IMR-90 (cell line): ENCODE measurements around the gene PLEKHH1. TPM values are rescaled to one million over a fixed set of nuclear protein-coding genes. Genes with fewer than 3 reads are reported as not detected.

Experiments used
- ATAC-seq: fragments of 200-7000 bp; cut with Tn5 transposase; 2 replicates; pipeline ENCODE4 v1.9.1; 2020; ENCODE audit warnings: low read depth, mild to moderate bottlenecking, moderate library complexity
- BruUV-seq: library from RNA; stranded (reverse); fragments of 400-500 nt; replicated peaks from 2 replicates; lab custom pipeline; 2021; lab: Mats Ljungman, UMichigan
- CTCF ChIA-PET: fragments of 300-600 bp; formaldehyde crosslinking; extraction: SDS; loops from one replicate; lab custom pipeline; 2021; ENCODE audit warnings: antibody characterized with exemption; lab: Yijun Ruan, JAX
- POLR2A ChIA-PET: fragments of 300-600 bp; sonication (Branson Sonifier 250); formaldehyde crosslinking; loops from one replicate; lab custom pipeline; 2022; ENCODE audit warnings: antibody characterized with exemption; ENCODE audit not compliant: unreplicated experiment; lab: Charles Lee
- DNase-seq: peaks from one replicate; pipeline ENCODE4 v3.0.0; 2013
- H2AFZ ChIP-seq: replicated peaks from 2 replicates; pipeline ENCODE3; 2013; ENCODE audit warnings: low read length, mild to moderate bottlenecking; ENCODE audit not compliant: poor library complexity
- H2AK5ac ChIP-seq: 2 replicates; pipeline ENCODE4 v1.6.1; 2013; ENCODE audit warnings: low read depth, low read length, inconsistent platforms
- H2AK9ac ChIP-seq: replicated peaks from 2 replicates; pipeline ENCODE3; 2013; ENCODE audit warnings: mild to moderate bottlenecking, low read depth, low read length, moderate library complexity; ENCODE audit not compliant: poor library complexity
- H2BK120ac ChIP-seq: 2 replicates; pipeline ENCODE4 v1.6.1; 2013; ENCODE audit warnings: low read depth, low read length, inconsistent platforms
- H2BK15ac ChIP-seq: 3 replicates; pipeline ENCODE4 v1.6.1; 2013; ENCODE audit warnings: low read depth, low read length, inconsistent platforms
- H2BK20ac ChIP-seq: 2 replicates; pipeline ENCODE4 v1.6.1; 2013; ENCODE audit warnings: low read depth, mild to moderate bottlenecking, inconsistent platforms, low read length, moderate library complexity
- H2BK5ac ChIP-seq: 2 replicates; pipeline ENCODE4 v1.6.1; 2013; ENCODE audit warnings: mild to moderate bottlenecking, low read depth, low read length, inconsistent platforms; ENCODE audit not compliant: poor library complexity, severe bottlenecking
- H3K14ac ChIP-seq: replicated peaks from 2 replicates; pipeline ENCODE4 v1.6.1; 2013; ENCODE audit warnings: low read depth, low read length, inconsistent platforms
- H3K18ac ChIP-seq: 2 replicates; pipeline ENCODE4 v1.6.1; 2013; ENCODE audit warnings: low read depth, low read length, control low read depth
- H3K23ac ChIP-seq: 2 replicates; pipeline ENCODE4 v1.6.1; 2013; ENCODE audit warnings: low read depth, low read length, inconsistent platforms
- H3K27ac ChIP-seq: 2 replicates; pipeline ENCODE4 v1.5.1; 2013; ENCODE audit warnings: mild to moderate bottlenecking, control low read depth, low read length; ENCODE audit not compliant: insufficient read depth
- H3K27me3 ChIP-seq: 2 replicates; pipeline ENCODE4 v1.6.1; 2013; ENCODE audit warnings: low read length; ENCODE audit not compliant: control insufficient read depth, insufficient read depth
- H3K36me3 ChIP-seq: 2 replicates; pipeline ENCODE4 v1.6.1; 2013; ENCODE audit warnings: low read length, mixed read lengths; ENCODE audit not compliant: control insufficient read depth, insufficient read depth
- H3K4ac ChIP-seq: 2 replicates; pipeline ENCODE4 v1.6.1; 2013; ENCODE audit warnings: low read depth, low read length, inconsistent platforms
- H3K4me1 ChIP-seq: 2 replicates; pipeline ENCODE4 v1.6.1; 2013; ENCODE audit warnings: low read length, mixed read lengths; ENCODE audit not compliant: control insufficient read depth, insufficient read depth
- H3K4me2 ChIP-seq: 2 replicates; pipeline ENCODE4 v1.6.1; 2013; ENCODE audit warnings: low read depth, mild to moderate bottlenecking, control low read depth, low read length, moderate library complexity
- H3K4me3 ChIP-seq: 2 replicates; pipeline ENCODE4 v1.5.1; 2013; ENCODE audit warnings: low read depth, mild to moderate bottlenecking, control low read depth, low read length, moderate library complexity; ENCODE audit not compliant: insufficient read depth
- H3K56ac ChIP-seq: 2 replicates; pipeline ENCODE4 v1.6.1; 2013; ENCODE audit warnings: low read length, inconsistent platforms; ENCODE audit not compliant: insufficient read depth; ENCODE audit errors: extremely low read depth
- H3K79me1 ChIP-seq, 2 experiments: 2 replicates each; pipeline ENCODE4 v1.6.1; 2013; ENCODE audit warnings: low read length in 2 of 2, inconsistent platforms in 1 of 2, low read depth in 1 of 2
- H3K9ac ChIP-seq: 2 replicates; pipeline ENCODE4 v1.6.1; 2013; ENCODE audit warnings: low read depth, low read length, control low read depth
- H3K9me1 ChIP-seq: 2 replicates; pipeline ENCODE4 v1.6.1; 2013; ENCODE audit warnings: low read length, inconsistent platforms; ENCODE audit not compliant: insufficient read depth
- H3K9me3 ChIP-seq: 2 replicates; pipeline ENCODE4 v1.6.1; 2013; ENCODE audit warnings: low read length; ENCODE audit not compliant: control insufficient read depth, insufficient read depth
- H4K20me1 ChIP-seq: 2 replicates; pipeline ENCODE4 v1.6.1; 2013; ENCODE audit warnings: low read length, inconsistent platforms; ENCODE audit not compliant: insufficient read depth
- H4K5ac ChIP-seq: 2 replicates; pipeline ENCODE4 v1.6.1; 2013; ENCODE audit warnings: mild to moderate bottlenecking, low read depth, low read length, control low read depth
- H4K8ac ChIP-seq, 2 experiments: 2 replicates each; pipeline ENCODE4 v1.6.1; 2013; ENCODE audit warnings: low read depth in 2 of 2, low read length in 2 of 2, control low read depth in 1 of 2, inconsistent platforms in 1 of 2
- H4K91ac ChIP-seq: 2 replicates; pipeline ENCODE4 v1.6.1; 2013; ENCODE audit warnings: low read depth, low read length, inconsistent platforms; ENCODE audit not compliant: insufficient read depth
- BHLHE40 ChIP-seq: fragments of 150-350 bp; IDR thresholded peaks from 2 replicates; pipeline ENCODE4 v1.6.1; 2016; ENCODE audit warnings: mild to moderate bottlenecking, low read depth, low read length
- CEBPB ChIP-seq: IDR thresholded peaks from 2 replicates; pipeline ENCODE4 v1.6.1; 2012; ENCODE audit warnings: low read depth, low read length, improper control_type of control experiment
- CHD1 ChIP-seq: IDR thresholded peaks from 2 replicates; pipeline ENCODE4 v1.6.1; 2012; ENCODE audit warnings: low read depth, low read length, improper control_type of control experiment
- CTCF ChIP-seq: conservative IDR thresholded peaks from 2 replicates; pipeline ENCODE4 v1.5.1; 2012; ENCODE audit warnings: mild to moderate bottlenecking, low read depth, low read length, improper control_type of control experiment
- MXI1 ChIP-seq: IDR thresholded peaks from 2 replicates; pipeline ENCODE4 v1.6.1; 2012; ENCODE audit warnings: low read depth, mild to moderate bottlenecking, low read length, moderate library complexity, borderline replicate concordance
- POLR2A ChIP-seq: IDR thresholded peaks from 2 replicates; pipeline ENCODE4 v1.6.1; 2012; ENCODE audit warnings: mild to moderate bottlenecking, low read depth, low read length
- RAD21 ChIP-seq: IDR thresholded peaks from 2 replicates; pipeline ENCODE4 v1.6.1; 2012; ENCODE audit warnings: low read length, improper control_type of control experiment
- RCOR1 ChIP-seq: IDR thresholded peaks from 2 replicates; pipeline ENCODE4 v1.6.1; 2012; ENCODE audit warnings: mild to moderate bottlenecking, low read length, improper control_type of control experiment; ENCODE audit not compliant: insufficient replicate concordance
- RFX5 ChIP-seq: IDR thresholded peaks from 2 replicates; pipeline ENCODE4 v1.8.0; 2012; ENCODE audit warnings: low read depth, mild to moderate bottlenecking, low read length, moderate library complexity
- SMC3 ChIP-seq: fragments of 150-350 bp; IDR thresholded peaks from 2 replicates; pipeline ENCODE4 v1.6.1; 2016; ENCODE audit warnings: low read depth, mild to moderate bottlenecking, antibody characterized with exemption, low read length, moderate library complexity
- USF2 ChIP-seq: fragments of 150-350 bp; IDR thresholded peaks from 2 replicates; pipeline ENCODE4 v1.6.1; 2017; ENCODE audit warnings: mild to moderate bottlenecking, antibody characterized with exemption, low read length, low read depth
- WGBS, 2 experiments: methylation state at CpG; one replicate each; pipeline versions ENCODE4 v1.1.5 to v1.1.7; 2013; ENCODE audit warnings: missing lambda C conversion rate in 2 of 2; ENCODE audit not compliant: insufficient read length in 1 of 2; ENCODE audit errors: extremely low coverage in 2 of 2; 5-methylcytosine and 5-hydroxymethylcytosine counted together
- dilution Hi-C: fragments of 300-500 bp; cut with HindIII; formaldehyde crosslinking; loops from one replicate; pipeline ENCODE4 v1.14.3; 2018; ENCODE audit warnings: low sequenced_read_pairs; ENCODE audit not compliant: unreplicated experiment
- in situ Hi-C: fragments of 300-500 bp; cut with MboI; formaldehyde crosslinking; loops from 3 replicates; pipeline ENCODE4 v1.14.3; 2019; ENCODE audit warnings: low sequenced_read_pairs, inconsistent platforms, mixed read lengths
- intact Hi-C: fragments of 100-400 bp; cut with micrococcal nuclease; formaldehyde crosslinking; loops from 2 replicates; pipeline ENCODE4 v1.10.0; 2022
- polyA plus RNA-seq, 3 experiments: library from polyadenylated mRNA; depleted of rRNA; stranded (reverse); fragments of >200 nt; gene quantifications; 2 replicates each; pipeline ENCODE4 v1.2.3, GENCODE V29; 2012; ENCODE audit warnings: low replicate concordance in 1 of 3
- total RNA-seq: library from RNA; depleted of rRNA; stranded (reverse); fragments of >200 nt; gene quantifications from 2 replicates; pipeline ENCODE4 v1.2.3, GENCODE V29; 2012

PLEKHH1 gene
- total and polyA plus RNA-seq, 2 of the 4 experiments (the other 2 are of a cell fraction) = under 0.01 to 0.34 TPM

GRCh38 chr14:67515386-67516079 lies 17.6 kb upstream of the PLEKHH1 start:
- Histone ChIP-seq H2AFZ (peak overlapping the region; percentile 83), H3K4me1 (no peaks in the 10 kb centered on the region), H2AK5ac (no peak overlapping the region), H3K9ac (no peak overlapping the region), H4K8ac (no peak overlapping the region), H3K23ac (no peak overlapping the region), H3K36me3 (no peaks in the 10 kb centered on the region), H2AK9ac (peak overlapping the region; percentile 44), H3K79me1 (no peaks in the 10 kb centered on the region), H3K27me3 (peaks cover 71% of the 10 kb centered on the region), H2BK15ac (no peak overlapping the region), H3K4ac (no peak overlapping the region), H3K14ac (no peak overlapping the region), H3K9me1 (no peaks in the 10 kb centered on the region), H2BK120ac (no peak overlapping the region), H4K91ac (no peak overlapping the region), H2BK20ac (no peak overlapping the region), H4K20me1 (no peaks in the 10 kb centered on the region), H3K18ac (no peak overlapping the region), H2BK5ac (no peak overlapping the region), H3K27ac (no peak overlapping the region), H3K4me2 (peak overlapping the region; percentile 8; the same call in 1 of the 2 replicates), H4K5ac (no peak overlapping the region), H3K4me3 (peak overlapping the region; percentile 59), H3K9me3 (no peaks in the 10 kb centered on the region), H3K56ac (no peak overlapping the region)
- ChIA-PET CTCF (interaction anchor here (0.6 to 2.1 kb wide), 2 partner anchors 11 to 88 kb away, joined by 3 to 9 read pairs; no protein-coding TSS in a partner anchor), POLR2A (no interaction called here)
- intact Hi-C loops = no loop called here
- ATAC-seq (peak; percentile 73), DNase-seq (no peak)
- no TSS peak for BruUV-seq
- in situ Hi-C loops = no loop called here
- dilution Hi-C loops = no loop called here
- WGBS, 2 experiments = 9% methylated on average over 12 of the region's 45 CpGs; no CpG with 5 or more reads in 1 of the 2 experiments
- TF ChIP-seq MXI1 (no peak), CHD1 (no peak), RAD21 (no peak), RCOR1 (no peak), SMC3 (no peak), BHLHE40 (no peak), POLR2A (no peak), CEBPB (no peak), CTCF (no peak), USF2 (no peak), RFX5 (no peak)
